ENCODE results near the gene AVPR2.

DNA sequence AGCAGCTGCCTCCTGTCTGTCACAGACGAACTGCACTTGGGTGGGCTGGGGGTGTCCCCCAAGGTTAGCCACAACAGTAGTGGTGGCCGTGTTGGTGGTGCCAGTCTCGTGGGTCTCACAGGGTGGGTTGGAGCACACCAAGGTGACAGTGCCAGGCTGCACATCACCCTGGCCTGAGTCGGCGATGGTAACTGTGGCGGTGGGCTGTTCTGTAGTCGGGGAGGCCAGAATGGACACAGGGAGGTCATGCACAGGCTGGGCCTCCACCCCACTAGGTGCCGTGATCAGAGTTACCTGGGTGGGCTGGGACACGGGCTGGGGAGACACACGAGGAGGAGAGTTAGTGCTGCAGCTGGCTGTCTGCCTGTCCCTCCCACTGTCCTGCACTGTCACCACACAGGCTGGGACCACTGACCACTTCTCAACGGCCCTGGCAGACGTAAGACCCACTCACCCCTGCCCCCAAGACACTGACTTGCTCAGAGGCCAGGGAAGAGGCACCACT, 50.8 kb downstream of the AVPR2 start:
- no peak for TF ChIP-seq MYC (IDR thresholded peaks at IDR 0.05; ENCODE audit: low read depth, low read length)
- TF ChIP-seq, protein P1, sequence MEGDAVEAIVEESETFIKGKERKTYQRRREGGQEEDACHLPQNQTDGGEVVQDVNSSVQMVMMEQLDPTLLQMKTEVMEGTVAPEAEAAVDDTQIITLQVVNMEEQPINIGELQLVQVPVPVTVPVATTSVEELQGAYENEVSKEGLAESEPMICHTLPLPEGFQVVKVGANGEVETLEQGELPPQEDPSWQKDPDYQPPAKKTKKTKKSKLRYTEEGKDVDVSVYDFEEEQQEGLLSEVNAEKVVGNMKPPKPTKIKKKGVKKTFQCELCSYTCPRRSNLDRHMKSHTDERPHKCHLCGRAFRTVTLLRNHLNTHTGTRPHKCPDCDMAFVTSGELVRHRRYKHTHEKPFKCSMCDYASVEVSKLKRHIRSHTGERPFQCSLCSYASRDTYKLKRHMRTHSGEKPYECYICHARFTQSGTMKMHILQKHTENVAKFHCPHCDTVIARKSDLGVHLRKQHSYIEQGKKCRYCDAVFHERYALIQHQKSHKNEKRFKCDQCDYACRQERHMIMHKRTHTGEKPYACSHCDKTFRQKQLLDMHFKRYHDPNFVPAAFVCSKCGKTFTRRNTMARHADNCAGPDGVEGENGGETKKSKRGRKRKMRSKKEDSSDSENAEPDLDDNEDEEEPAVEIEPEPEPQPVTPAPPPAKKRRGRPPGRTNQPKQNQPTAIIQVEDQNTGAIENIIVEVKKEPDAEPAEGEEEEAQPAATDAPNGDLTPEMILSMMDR (IDR thresholded peaks at IDR 0.05; ENCODE audit: low read depth, low read length), result no peak
- TF ChIP-seq POLR2A (IDR thresholded peaks at IDR 0.05; ENCODE audit: extremely low read depth, insufficient read length), result no peak
